Islet precursor cell (in vitro differentiated cells): Measurements from ENCODE around the gene PTGR1.

Source experiments
- DNase-seq: peaks from one replicate; pipeline ENCODE4 v3.0.0-alpha.2; 2018

Gene PTGR1

DNA sequence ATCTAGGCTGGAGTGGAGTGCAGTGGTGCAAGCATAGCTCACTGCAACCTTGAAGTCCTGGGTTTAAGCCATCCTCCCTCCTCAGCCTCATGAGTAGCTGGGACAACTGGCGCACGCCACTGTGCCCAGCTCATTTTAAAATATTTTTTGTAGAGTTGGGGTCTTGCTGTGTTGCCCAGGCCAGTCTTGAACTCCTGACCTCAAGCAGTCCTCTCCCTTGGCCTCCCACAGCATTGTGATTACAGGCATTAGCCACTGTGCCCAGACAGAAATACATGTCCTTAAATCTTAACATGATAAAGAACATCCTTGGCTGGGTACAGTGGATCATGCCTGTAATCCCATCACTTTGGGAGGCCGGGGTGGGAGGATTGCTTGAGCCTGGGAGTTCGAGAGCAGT lies 67.7 kb downstream of the PTGR1 start:
- no peak for DNase-seq

- no peak for DNase-seq
Measured at GRCh38 chr9:111529787-111530186, 69.7 kb downstream of the PTGR1 start.

DNA sequence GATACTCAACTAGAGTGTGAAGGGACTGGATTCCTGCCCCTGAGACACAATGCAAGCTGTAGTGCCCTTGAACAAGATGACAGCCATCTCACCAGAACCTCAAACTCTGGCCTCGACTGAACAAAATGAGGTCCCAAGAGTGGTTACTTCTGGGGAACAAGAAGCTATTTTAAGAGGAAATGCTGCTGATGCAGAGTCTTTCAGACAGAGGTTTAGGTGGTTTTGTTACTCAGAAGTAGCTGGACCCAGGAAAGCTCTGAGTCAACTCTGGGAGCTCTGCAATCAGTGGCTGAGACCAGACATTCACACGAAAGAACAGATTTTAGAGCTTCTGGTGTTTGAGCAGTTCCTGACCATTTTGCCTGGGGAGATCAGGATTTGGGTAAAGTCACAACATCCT lies 72.1 kb downstream of the PTGR1 start:
- DNase-seq, result no peak

DNA sequence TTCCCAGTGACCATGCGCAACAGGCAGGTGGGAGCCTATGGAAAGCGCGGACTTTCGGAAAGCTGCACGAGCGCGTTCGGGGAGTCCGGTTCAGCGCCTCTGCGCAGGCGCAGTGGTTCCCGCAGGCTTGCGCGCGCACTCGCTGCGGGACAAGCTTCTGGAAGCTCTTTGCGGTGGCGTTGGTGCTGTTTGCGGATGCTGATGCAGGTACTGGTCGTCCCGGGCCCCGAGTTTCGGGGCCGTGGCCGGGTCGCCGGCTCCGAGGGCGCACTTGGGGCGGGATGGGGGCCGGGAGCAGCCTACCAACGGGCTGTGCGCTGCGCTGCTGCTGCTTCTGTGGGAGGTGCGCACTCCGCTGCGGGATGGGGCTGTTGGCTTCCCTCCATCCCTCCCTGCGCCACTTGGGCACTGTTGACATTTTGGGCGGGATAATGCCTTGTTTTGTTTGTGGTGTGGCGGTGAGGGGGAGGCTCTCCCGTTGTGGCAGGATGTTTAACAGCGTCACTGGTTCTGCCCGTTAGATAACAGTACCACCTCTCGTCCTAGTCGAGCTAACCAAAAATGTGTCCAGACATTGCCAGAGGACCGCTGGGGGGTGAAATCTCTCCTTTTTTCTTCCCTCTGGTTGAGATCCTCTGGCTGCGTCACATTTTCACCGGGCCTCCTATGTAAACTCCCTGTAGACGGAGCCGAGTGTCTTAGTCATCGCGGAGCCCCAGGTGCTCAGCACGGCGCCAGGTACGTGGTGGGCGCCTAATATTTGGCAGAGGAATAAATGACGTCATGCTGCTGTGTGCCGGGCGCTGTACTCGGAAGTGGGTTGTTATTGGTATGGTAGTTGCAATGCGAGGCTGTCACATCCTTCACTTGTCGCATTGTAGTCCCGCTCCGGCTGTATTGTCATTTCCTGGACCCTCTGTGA lies 74.1 kb downstream of the PTGR1 start, which contains the start of gene ZNF483:
TSS of gene ZNF483 (plus strand) at position 124 of the 922 bp plus-strand sequence. CDS start 2,217 bp downstream, outside the sequence.
- peak; percentile 92 for DNase-seq

- no peak for DNase-seq
Measured at GRCh38 chr9:111524731-111525055, 74.8 kb downstream of the PTGR1 start.

DNA sequence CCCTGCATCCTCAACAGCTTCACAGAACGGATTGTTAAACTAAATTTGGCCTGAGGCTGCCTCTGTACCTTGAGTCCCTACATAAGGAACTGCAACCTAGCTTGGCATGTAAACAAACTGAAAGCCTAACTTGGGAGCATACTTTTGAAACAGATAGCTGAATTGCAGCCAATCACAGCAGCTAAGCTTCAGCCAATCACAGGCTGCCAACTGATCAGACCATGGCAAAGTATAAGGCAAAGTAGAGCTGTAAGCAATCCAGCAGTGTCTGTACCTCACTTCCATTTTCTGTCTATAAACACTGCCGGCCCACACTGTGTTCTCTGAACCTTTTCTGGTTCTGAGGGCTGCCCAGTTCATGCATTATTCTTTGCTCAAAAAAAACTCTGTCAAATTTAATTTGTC lies 83.4 kb downstream of the PTGR1 start:
- no peak for DNase-seq

DNA sequence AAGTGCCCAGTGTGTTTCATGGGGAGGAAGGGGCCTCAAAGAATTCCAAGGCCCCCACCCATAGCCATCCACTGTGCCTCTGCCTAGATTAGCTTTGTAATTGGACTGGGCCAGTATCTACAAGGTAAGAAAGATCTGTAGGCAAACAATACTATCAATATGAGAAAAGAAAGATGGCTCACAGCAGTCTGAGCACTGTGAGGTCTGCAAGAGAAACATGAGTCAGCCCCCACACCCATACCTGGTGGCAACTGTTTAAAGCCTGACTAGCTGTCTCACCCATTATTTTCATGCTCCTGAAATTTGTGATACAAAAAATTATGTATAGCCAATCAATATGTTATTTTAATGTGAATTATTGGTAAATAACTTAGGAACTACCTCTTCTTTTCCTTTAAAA lies 84.5 kb downstream of the PTGR1 start:
- DNase-seq, result no peak
